ENCODE data around the gene SCN11A.

Gene SCN11A

DNA sequence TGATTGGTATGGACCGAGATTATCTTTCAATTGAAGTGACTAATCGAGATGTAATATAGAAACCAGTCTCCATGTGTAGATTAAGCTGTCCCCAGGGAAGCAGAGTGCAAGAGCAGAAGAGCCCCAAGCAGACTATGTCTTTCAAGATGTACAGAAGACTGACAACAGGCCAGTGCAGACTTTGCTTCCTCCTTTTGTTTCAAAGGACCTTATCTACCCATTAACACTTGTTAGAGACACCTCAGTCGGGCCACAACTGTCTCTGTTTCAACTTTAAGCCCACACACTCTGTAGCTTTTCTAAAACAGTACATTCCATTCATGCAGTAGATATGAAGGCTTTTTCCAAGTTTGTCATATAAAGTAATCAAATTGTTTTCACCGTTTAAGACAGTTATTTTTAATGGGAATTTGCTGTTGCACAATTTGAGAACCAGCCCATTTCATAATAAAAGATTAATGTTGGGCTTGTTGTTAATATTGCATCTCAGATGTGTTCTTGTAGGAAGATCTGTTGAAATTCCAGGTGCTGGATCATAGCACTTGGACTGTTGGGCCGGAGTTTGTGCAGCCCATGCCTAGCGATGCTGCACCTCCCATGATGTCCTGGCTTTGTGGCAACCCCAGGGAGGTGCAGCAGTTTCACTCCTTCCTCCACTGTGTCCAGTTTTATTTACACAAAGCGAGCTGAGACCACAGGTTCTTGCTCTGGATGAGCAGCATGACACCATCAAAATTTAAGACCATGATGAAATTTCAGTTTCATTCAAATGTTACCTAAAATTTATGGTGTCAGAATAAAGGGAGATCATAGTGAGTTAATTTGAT, 43.3 kb upstream of the SCN11A start:
- no peaks in the 10 kb centered on the region for H3K9me3 ChIP-seq (ENCODE audit: insufficient read depth, low read length, severe bottlenecking)
- H3K4me3 ChIP-seq (ENCODE audit: low read depth in 1 of 2, low read length in 2 of 2) = no peak overlapping the region
- ATAC-seq (ENCODE audit: insufficient read depth, low read depth) (no peak), DNase-seq (no peak)
- no peak overlapping the region for H3K9ac ChIP-seq (ENCODE audit: low read depth, low read length)
- peaks cover 84% of the 10 kb centered on the region for H3K36me3 ChIP-seq (ENCODE audit: insufficient read depth, low read length)
- H2AFZ ChIP-seq (ENCODE audit: low read depth, low read length) = no peak overlapping the region
- H3K4me2 ChIP-seq (ENCODE audit: insufficient read depth, low read length) = no peak overlapping the region
- H3K4me1 ChIP-seq (ENCODE audit: insufficient read depth, low read length) = no peaks in the 10 kb centered on the region
- TF ChIP-seq, protein P1, sequence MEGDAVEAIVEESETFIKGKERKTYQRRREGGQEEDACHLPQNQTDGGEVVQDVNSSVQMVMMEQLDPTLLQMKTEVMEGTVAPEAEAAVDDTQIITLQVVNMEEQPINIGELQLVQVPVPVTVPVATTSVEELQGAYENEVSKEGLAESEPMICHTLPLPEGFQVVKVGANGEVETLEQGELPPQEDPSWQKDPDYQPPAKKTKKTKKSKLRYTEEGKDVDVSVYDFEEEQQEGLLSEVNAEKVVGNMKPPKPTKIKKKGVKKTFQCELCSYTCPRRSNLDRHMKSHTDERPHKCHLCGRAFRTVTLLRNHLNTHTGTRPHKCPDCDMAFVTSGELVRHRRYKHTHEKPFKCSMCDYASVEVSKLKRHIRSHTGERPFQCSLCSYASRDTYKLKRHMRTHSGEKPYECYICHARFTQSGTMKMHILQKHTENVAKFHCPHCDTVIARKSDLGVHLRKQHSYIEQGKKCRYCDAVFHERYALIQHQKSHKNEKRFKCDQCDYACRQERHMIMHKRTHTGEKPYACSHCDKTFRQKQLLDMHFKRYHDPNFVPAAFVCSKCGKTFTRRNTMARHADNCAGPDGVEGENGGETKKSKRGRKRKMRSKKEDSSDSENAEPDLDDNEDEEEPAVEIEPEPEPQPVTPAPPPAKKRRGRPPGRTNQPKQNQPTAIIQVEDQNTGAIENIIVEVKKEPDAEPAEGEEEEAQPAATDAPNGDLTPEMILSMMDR (IDR thresholded peaks at IDR 0.05; ENCODE audit: borderline replicate concordance, extremely low read depth, low read length, poor library complexity, severe bottlenecking) = no peak
- no peak for TF ChIP-seq EZH2 (IDR thresholded peaks at IDR 0.05; ENCODE audit: borderline replicate concordance, low read depth, low read length, severe bottlenecking)
- no peaks in the 10 kb centered on the region for H3K79me2 ChIP-seq (ENCODE audit: insufficient read depth, low read length)
- peaks cover 17% of the 10 kb centered on the region; the same call in 1 of the 2 replicates for H4K20me1 ChIP-seq (ENCODE audit: insufficient read depth, low read length)
- H3K27ac ChIP-seq (ENCODE audit: low read length) = no peak overlapping the region
- no peaks in the 10 kb centered on the region for H3K27me3 ChIP-seq (ENCODE audit: insufficient read depth, low read length, poor library complexity)

DNA sequence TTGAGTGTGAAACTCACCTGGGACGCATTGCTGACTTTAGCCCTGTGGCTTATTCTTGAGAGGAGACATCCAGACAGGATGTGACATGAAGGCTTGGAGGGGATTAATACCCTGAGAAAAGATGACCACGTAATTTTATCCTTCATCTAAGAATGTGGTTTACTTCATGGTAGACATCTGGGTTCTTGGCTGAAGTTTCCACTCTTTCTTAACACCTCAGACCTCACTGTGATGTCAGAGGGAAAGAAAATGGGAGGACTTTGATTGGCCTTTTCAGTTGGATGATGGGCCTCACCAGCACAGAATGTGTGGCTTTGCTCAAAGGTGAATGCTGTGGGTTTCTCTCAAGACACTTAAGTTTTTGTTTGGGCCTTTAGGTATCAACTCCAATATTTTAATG, 39.2 kb upstream of the SCN11A start:
- H3K79me2 ChIP-seq (ENCODE audit: insufficient read depth, low read length) = no peaks in the 10 kb centered on the region
- no peak overlapping the region for H3K4me3 ChIP-seq (ENCODE audit: low read depth in 1 of 2, low read length in 2 of 2)
- no peak overlapping the region for H2AFZ ChIP-seq (ENCODE audit: low read depth, low read length)
- ATAC-seq (ENCODE audit: insufficient read depth, low read depth) (peak; percentile 29; the same call in 1 of the 3 replicates), DNase-seq (no peak)
- no peak for TF ChIP-seq EZH2 (IDR thresholded peaks at IDR 0.05; ENCODE audit: borderline replicate concordance, low read depth, low read length, severe bottlenecking)
- TF ChIP-seq, protein P1 (IDR thresholded peaks at IDR 0.05; ENCODE audit: borderline replicate concordance, extremely low read depth, low read length, poor library complexity, severe bottlenecking) = no peak
- H3K4me2 ChIP-seq (ENCODE audit: insufficient read depth, low read length) = no peak overlapping the region
- no peaks in the 10 kb centered on the region for H4K20me1 ChIP-seq (ENCODE audit: insufficient read depth, low read length)
- peaks cover 83% of the 10 kb centered on the region for H3K36me3 ChIP-seq (ENCODE audit: insufficient read depth, low read length)
- H3K4me1 ChIP-seq (ENCODE audit: insufficient read depth, low read length) = no peaks in the 10 kb centered on the region
- H3K27me3 ChIP-seq (ENCODE audit: insufficient read depth, low read length, poor library complexity) = no peaks in the 10 kb centered on the region
- H3K27ac ChIP-seq (ENCODE audit: low read length) = no peak overlapping the region
- no peak overlapping the region for H3K9ac ChIP-seq (ENCODE audit: low read depth, low read length)
- H3K9me3 ChIP-seq (ENCODE audit: insufficient read depth, low read length, severe bottlenecking) = no peaks in the 10 kb centered on the region

DNA sequence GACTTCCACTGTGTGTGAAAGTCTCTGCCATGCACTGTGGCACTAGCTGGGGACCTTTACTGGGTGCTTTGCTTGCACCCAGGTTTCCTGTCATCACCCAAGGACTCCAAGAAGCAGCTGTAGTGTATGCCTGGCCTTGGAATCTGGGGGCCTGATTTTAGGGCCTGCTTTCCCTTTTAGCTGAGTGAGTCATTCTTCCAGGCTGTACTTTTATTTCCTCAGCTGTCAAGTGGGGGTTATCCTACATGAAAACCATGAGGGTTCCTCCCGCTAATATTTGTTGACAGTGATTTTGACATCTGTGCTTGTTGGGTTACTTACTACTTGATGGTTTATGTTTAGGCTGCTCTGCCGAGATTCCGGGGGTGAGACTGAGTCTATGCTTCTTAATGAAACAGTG, 37.1 kb upstream of the SCN11A start:
- Histone ChIP-seq H3K27me3 (ENCODE audit: insufficient read depth, low read length, poor library complexity) (no peaks in the 10 kb centered on the region), H2AFZ (ENCODE audit: low read depth, low read length) (no peak overlapping the region), H3K9me3 (ENCODE audit: insufficient read depth, low read length, severe bottlenecking) (no peaks in the 10 kb centered on the region), H3K79me2 (ENCODE audit: insufficient read depth, low read length) (no peaks in the 10 kb centered on the region), H3K27ac (ENCODE audit: low read length) (no peak overlapping the region), H3K36me3 (ENCODE audit: insufficient read depth, low read length) (peaks cover 71% of the 10 kb centered on the region), H3K9ac (ENCODE audit: low read depth, low read length) (no peak overlapping the region), H4K20me1 (ENCODE audit: insufficient read depth, low read length) (no peaks in the 10 kb centered on the region), H3K4me2 (ENCODE audit: insufficient read depth, low read length) (no peak overlapping the region), H3K4me3 (ENCODE audit: low read depth in 1 of 2, low read length in 2 of 2) (no peak overlapping the region), H3K4me1 (ENCODE audit: insufficient read depth, low read length) (no peaks in the 10 kb centered on the region)
- no peak for ATAC-seq (ENCODE audit: insufficient read depth, low read depth)
- DNase-seq = no peak
- TF ChIP-seq EZH2 (IDR thresholded peaks at IDR 0.05; ENCODE audit: borderline replicate concordance, low read depth, low read length, severe bottlenecking) = no peak
- TF ChIP-seq, protein P1 (IDR thresholded peaks at IDR 0.05; ENCODE audit: borderline replicate concordance, extremely low read depth, low read length, poor library complexity, severe bottlenecking) = no peak
